Activated naive CD4-positive, alpha-beta T cell treated with anti-CD3 and anti-CD28 coated beads, Interleukin-2, amount 10 ng/mL, durations not matched to agents 7 days and 5 days (primary cell): Measurements from ENCODE around the gene LTO1.

Experiments
- CTCF ChIA-PET: fragments of 350-600 bp; sonication (Branson Sonifier 250); formaldehyde crosslinking; loops from one replicate; lab custom pipeline; 2021; ENCODE audit warnings: antibody characterized with exemption; lab: Charles Lee
- DNase-seq: peaks from one replicate; pipeline ENCODE4 v3.0.0-alpha.2; 2020
- H3K27ac Mint-ChIP-seq: one replicate; pipeline ENCODE4 v1.8.0; 2021; ENCODE audit warnings: mild to moderate bottlenecking, moderate library complexity, mixed read lengths
- H3K27me3 Mint-ChIP-seq: one replicate; pipeline ENCODE4 v1.8.0; 2021; ENCODE audit warnings: mild to moderate bottlenecking, mixed read lengths
- H3K36me3 Mint-ChIP-seq: one replicate; pipeline ENCODE4 v1.8.0; 2021; ENCODE audit warnings: mixed read lengths
- H3K4me1 Mint-ChIP-seq: one replicate; pipeline ENCODE4 v1.8.0; 2021; ENCODE audit warnings: mixed read lengths
- H3K4me3 Mint-ChIP-seq: one replicate; pipeline ENCODE4 v1.8.0; 2021; ENCODE audit warnings: mild to moderate bottlenecking, moderate library complexity, mixed read lengths
- H3K9me3 Mint-ChIP-seq: one replicate; pipeline ENCODE4 v1.8.0; 2021; ENCODE audit warnings: mixed read lengths

The LTO1 gene

DNA sequence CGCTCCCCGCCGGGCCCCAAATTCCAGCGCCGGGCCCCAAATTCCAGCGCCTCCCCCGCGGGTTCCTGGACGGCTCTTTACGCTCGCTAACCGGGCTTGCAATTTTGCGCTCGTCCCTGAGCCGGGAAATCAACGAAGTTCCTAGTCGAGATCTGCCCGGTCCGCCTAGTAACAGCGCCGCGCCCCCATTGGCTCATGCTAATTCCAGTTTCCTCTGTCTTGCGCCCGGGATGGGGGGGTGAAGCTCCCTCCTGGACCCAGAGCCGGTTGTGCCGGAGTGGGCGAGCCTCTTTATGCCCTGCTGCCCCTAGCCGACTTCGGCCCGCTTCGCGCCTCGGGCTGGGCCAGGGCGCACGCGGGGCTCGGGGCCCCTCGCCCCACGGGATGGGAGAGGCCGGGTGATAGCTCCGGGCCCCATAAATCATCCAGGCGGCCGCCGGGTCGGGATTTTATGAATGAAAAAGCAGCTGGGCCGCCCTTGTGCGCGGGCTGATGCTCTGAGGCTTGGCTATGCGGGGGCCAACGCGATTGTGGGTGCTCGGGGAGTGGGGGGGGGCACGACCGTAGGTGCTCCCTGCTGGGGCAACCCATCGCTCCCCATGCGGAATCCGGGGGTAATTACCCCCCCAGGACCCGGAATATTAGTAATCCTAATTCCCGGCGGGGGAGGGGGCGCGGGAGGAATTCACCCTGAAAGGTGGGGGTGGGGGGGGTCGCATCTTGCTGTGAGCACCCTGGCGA, 36.0 kb downstream of the LTO1 start:
- Mint-ChIP-seq H3K27ac (no peak overlapping the region), H3K36me3 (no peaks in the 10 kb centered on the region), H3K4me3 (no peak overlapping the region), H3K27me3 (peaks cover 93% of the 10 kb centered on the region), H3K4me1 (peaks cover 27% of the 10 kb centered on the region), H3K9me3 (no peaks in the 10 kb centered on the region)
- DNase-seq, result no peak
- CTCF ChIA-PET, result interaction anchor here (1.0 kb wide), 1 partner anchor 347 kb away, joined by 4 read pairs; no protein-coding TSS in a partner anchor

DNA sequence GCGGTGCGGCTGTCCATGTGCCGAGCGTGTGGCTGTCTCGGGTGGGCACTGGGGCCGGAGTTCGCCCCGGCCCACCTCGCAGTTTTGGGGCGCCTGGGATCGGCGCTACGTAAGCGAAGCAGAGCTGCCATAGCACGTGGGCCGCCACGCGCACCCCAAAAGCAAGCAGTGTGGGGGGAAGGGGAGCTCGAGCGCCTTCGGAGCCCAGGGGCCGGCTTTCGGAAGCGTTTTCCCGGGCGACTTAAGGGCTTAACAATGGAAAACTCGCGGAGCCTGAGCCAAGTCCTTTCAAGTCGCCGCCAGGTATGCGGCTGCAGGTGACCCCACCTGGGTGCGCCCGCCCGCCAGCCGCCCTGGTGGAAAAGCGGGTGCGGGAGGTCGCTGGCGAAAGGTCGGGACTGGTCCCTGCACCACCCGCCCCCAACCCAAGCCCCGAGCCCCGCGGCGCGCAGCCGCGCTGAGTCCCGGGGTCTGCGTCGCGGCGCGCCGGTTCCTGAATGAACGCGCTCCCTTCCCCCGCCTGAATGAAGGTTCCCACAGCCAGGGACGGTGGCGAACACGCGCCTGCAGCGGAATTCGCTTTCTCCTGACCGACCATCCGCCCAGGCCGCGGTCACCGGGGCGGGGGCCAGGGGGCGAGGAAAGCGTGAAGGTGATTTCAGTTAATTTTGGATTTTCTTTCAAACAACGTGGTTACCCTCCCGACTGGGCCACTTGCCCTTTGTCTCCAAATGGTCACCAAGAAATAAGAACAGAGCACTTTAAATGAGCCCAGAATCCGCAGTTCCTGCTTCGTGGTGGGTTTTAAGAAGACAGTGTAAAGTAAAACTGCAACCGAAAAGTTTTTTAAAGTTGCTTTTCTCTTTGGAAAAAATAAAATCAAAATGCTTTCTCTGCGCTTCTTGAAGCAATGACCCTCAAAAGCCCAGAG, 36.9 kb downstream of the LTO1 start:
- no peak for DNase-seq
- Mint-ChIP-seq H3K4me3 (no peak overlapping the region), H3K27ac (peak overlapping the region; percentile 64), H3K27me3 (peaks cover 93% of the 10 kb centered on the region), H3K4me1 (peaks cover 27% of the 10 kb centered on the region), H3K36me3 (no peaks in the 10 kb centered on the region), H3K9me3 (no peaks in the 10 kb centered on the region)
- CTCF ChIA-PET, result no interaction called here

DNA sequence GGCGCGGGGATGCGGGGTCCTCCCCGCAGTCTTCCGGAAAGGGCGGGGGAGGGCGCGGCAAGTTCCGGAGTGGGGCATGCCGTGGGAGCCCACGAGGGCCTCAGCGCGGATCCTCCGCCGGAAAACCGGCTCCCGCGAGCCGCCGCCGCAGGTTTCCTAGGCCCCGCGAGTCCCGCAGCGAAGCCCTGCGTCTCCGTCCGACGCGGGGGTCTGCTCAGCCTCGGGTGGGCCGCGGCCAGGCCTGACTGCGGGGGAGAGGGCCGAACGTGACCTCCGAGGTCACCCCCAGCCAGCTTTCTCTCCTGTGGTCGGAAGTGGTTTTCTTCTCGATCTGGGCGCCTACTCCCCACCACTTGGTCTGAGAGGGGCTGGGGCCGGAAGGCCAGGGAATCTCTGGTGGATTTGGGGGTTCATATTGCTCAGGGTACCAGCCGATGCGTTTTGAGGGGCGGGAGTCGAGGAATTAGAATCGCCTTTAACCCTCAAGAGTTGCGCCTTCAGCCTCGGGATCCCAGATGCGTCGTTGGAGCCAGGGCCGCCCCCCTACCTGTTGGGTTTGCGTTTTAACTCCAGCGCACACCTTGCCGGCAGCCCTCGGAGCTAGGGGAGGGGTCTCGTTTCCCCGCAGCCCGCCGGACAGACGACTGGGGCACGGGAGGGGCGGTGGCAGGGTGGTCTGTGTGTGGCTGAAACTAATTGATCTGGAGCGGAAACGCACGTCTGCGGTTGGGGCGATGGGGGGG, 37.8 kb downstream of the LTO1 start:
- H3K27ac Mint-ChIP-seq, result peak overlapping the region; percentile 67
- CTCF ChIA-PET, result no interaction called here
- H3K4me1 Mint-ChIP-seq, result peaks cover 27% of the 10 kb centered on the region
- DNase-seq, result no peak
- H3K36me3 Mint-ChIP-seq, result no peaks in the 10 kb centered on the region
- no peak overlapping the region for H3K4me3 Mint-ChIP-seq
- no peaks in the 10 kb centered on the region for H3K9me3 Mint-ChIP-seq
- peaks cover 93% of the 10 kb centered on the region for H3K27me3 Mint-ChIP-seq

DNA sequence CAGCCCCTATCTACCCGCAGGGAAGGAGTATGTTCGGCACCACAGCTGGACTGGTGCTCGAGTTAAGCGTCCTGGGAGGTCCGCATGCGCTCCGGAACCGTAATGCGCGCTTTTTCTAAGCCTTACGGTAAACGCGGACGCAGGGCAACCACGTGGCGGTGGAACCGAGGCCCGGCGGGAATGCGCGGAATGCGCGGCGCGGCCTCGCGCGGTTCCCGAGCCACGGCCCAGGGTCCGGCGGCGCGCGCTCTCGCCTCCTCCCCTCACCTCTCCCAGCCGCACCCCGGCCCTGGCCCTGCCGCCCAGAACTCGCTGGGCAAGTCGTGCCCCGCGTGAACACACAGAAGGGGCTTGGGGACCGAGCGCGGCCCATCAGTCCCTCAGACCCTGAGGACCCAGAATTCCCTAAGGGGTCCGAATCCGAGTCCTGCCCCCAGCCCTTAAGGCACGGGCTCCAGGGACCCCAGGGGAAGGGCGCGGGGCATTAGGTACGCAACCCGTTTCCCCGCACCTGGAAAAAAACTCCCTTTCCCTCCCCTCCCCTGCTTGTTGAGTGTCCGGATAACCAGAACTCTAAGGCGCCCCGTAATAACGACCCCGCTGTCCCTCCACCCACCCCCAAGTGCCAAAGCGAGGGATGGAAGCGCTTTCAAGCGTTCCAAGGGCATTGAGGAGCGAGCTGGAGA, 38.5 kb downstream of the LTO1 start:
- CTCF ChIA-PET, result no interaction called here
- Mint-ChIP-seq H3K36me3 (no peaks in the 10 kb centered on the region), H3K27ac (no peak overlapping the region), H3K27me3 (peaks cover 89% of the 10 kb centered on the region), H3K4me1 (peaks cover 27% of the 10 kb centered on the region), H3K9me3 (no peaks in the 10 kb centered on the region), H3K4me3 (no peak overlapping the region)
- DNase-seq, result no peak

DNA sequence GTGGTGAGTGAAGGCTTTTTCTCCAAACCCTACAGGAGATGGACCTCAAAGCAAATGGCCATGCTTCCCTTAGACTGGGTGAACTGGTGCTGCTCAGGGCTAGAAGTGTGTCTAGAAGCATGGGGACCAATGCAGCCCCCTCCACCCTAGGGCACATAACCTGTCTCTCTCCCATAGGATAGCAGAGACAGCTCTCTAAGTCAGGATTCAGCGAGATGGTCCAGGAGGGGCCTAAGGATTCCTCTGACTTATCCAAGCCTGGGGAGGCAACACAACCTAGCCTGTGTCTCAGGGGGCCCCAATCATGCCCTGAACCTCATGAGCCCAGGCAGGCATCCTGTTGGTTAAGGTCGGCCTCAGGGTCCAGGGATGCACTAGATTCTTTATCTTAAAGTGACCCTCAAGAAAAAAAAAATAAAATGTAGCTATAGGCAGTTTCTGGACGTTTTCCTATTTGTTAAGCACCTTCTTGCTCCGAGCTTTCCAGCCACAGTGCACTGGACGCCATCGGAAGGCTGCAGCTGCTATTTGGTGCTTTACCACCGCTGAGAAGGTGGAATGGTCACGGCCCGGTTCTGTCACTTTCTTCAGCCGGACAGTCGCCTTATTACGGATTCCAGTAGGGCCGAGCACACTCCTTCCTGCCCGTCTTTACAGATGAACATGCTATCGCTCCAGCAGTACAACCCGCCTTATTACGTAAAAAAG, 39.2 kb downstream of the LTO1 start:
- Mint-ChIP-seq H3K4me1 (peaks cover 22% of the 10 kb centered on the region), H3K27ac (no peak overlapping the region), H3K36me3 (no peaks in the 10 kb centered on the region), H3K9me3 (no peaks in the 10 kb centered on the region), H3K27me3 (peaks cover 83% of the 10 kb centered on the region), H3K4me3 (no peak overlapping the region)
- CTCF ChIA-PET, result interaction anchor here (1.4 kb wide), 1 partner anchor 344 kb away, joined by 4 read pairs; no protein-coding TSS in a partner anchor
- no peak for DNase-seq

DNA sequence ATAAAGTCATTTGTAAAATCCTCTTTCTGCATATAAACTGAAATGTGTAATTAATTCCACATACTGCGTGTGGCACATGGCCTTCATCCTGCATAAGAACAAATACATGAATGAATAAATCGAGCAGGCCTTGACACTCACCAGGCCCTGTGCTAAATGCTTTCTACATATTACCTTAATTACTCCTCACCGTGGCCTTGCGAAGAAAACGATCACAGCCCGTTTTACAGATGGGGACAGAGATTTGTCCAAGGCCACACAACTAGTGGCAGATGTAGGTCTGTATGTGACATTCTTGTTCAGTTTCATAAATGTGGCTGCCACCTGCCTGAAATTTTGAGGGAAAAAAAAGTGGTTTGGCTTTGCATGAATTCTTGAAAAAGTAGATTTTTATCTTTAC, 40.0 kb downstream of the LTO1 start:
- no peak for DNase-seq
- Mint-ChIP-seq H3K27me3 (peaks cover 78% of the 10 kb centered on the region), H3K4me1 (peaks cover 17% of the 10 kb centered on the region), H3K4me3 (no peak overlapping the region), H3K27ac (no peak overlapping the region), H3K36me3 (no peaks in the 10 kb centered on the region), H3K9me3 (no peaks in the 10 kb centered on the region)
- CTCF ChIA-PET, result interaction anchor here (1.4 kb wide), 1 partner anchor 343 kb away, joined by 4 read pairs; no protein-coding TSS in a partner anchor

DNA sequence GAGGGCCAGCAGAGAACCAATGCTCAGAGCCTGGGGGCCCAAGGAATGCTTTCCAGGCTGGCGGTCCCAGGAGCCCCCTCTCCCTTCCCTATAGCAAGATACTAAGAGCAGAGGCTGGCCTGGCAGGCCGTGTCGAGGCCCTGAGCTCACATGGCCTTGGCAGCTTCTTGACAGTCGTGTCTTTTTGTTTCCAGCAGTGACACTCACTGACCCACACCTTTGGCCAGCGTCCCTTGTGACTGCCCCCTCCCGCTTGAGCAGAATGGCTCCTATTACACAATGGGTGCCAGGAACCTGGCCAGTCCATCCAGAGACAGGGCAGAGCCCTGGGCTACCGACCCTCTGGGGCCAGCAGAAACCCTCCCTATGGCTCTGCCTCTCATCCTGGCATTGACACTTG, 40.6 kb downstream of the LTO1 start:
- Mint-ChIP-seq H3K27me3 (peaks cover 74% of the 10 kb centered on the region), H3K4me3 (no peak overlapping the region), H3K9me3 (peaks cover 5% of the 10 kb centered on the region), H3K36me3 (no peaks in the 10 kb centered on the region), H3K4me1 (peaks cover 17% of the 10 kb centered on the region), H3K27ac (no peak overlapping the region)
- CTCF ChIA-PET, result interaction anchor here (1.4 kb wide), 1 partner anchor 342 kb away, joined by 4 read pairs; no protein-coding TSS in a partner anchor
- no peak for DNase-seq

DNA sequence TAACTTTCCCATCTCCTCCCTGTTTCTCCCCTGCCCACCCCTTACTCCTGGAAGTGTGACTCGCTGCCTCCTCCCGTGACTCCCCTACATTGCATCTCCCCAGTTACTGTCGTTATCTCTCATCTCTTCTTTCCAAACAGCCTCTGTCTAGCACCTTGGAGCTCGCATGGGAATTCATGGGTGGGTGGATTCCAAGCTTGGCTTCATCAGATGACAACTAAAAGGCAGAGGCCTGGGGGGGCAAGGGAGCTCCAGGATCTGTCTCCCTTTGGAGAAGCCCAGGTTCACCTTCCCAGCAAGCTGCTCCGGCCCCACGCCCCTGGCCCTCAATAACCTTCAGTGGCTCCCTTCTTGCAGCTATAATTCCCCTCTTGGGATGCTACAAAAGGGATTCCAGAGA, 41.1 kb downstream of the LTO1 start:
- Mint-ChIP-seq H3K36me3 (no peaks in the 10 kb centered on the region), H3K4me3 (no peak overlapping the region), H3K4me1 (peaks cover 17% of the 10 kb centered on the region), H3K27ac (no peak overlapping the region), H3K27me3 (peaks cover 72% of the 10 kb centered on the region), H3K9me3 (peaks cover 8% of the 10 kb centered on the region)
- no peak for DNase-seq
- CTCF ChIA-PET, result interaction anchor here (1.4 kb wide), 1 partner anchor 342 kb away, joined by 4 read pairs; no protein-coding TSS in a partner anchor

DNA sequence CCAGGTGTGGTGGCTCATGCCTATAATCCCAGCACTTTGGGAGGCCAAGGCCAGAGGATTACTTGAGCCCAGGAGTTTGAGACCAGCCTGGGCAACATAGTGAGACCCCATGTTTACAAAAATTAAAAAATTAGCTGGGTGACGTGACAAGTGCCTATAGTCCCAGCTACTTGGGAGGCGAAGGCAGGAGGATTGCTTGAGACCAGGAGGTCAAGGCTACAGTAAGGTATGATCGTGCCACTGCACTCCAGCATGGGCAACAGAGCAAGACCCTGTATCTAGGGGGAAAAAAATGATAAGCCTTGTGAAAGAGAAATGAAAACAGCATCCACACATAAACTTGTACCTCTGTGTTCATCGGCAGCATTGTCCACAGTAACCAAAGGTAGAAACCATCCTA, 42.3 kb downstream of the LTO1 start:
- Mint-ChIP-seq H3K4me3 (no peak overlapping the region), H3K36me3 (no peaks in the 10 kb centered on the region), H3K27ac (no peak overlapping the region), H3K27me3 (peaks cover 61% of the 10 kb centered on the region), H3K4me1 (peaks cover 11% of the 10 kb centered on the region), H3K9me3 (peaks cover 8% of the 10 kb centered on the region)
- DNase-seq, result no peak
- CTCF ChIA-PET, result no interaction called here

DNA sequence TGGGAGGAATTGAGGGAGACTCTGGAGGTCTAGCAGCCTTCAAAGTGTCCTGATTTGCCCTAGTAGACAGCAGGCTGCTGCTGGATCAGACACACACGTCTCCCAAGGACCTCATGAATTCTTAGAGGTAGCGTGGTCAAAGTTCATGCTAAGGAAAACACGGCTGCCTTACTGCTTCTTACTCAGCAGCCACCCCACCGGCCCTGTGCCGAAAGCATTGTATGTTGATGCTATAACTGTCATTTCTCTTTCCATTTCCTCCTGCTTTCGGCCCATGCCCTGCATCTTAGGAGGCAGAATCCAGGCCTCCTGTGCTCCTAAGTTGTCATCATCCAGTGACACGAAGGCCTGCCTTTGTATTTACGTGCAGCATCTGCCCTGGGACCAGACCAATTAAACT, 44.7 kb downstream of the LTO1 start:
- CTCF ChIA-PET, result no interaction called here
- no peaks in the 10 kb centered on the region for H3K36me3 Mint-ChIP-seq

DNA sequence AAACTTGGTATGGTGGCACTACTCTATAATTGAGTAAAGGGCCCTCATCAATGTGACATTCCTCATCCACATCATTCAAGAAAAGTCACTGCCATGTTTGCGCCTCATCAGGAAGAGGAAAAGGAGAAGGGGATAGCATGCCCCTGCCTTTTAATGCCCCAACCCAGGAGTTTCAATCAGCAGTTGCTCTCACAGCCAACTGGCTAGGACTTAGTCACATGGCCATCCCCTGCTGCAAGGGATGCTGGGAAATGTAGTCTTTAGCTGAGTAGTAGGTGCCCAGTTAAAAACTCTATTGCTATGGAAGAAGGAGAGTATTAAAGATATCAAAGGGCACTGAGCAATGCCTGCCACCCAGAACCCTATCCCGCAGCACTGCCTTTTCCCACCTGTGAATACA, 45.1 kb downstream of the LTO1 start:
- H3K27me3 Mint-ChIP-seq, result peaks cover 51% of the 10 kb centered on the region
- no peak for DNase-seq
- CTCF ChIA-PET, result interaction anchor here (1.3 kb wide), 1 partner anchor 337 kb away, joined by 4 read pairs; no protein-coding TSS in a partner anchor

More for the DNA sequence above, 44.7 kb downstream of the LTO1 start:
- no peak for DNase-seq
- peaks cover 55% of the 10 kb centered on the region for H3K27me3 Mint-ChIP-seq
- no peak overlapping the region for H3K4me3 Mint-ChIP-seq
- H3K9me3 Mint-ChIP-seq, result peaks cover 8% of the 10 kb centered on the region
- no peaks in the 10 kb centered on the region for H3K4me1 Mint-ChIP-seq
- H3K27ac Mint-ChIP-seq, result no peak overlapping the region

DNA sequence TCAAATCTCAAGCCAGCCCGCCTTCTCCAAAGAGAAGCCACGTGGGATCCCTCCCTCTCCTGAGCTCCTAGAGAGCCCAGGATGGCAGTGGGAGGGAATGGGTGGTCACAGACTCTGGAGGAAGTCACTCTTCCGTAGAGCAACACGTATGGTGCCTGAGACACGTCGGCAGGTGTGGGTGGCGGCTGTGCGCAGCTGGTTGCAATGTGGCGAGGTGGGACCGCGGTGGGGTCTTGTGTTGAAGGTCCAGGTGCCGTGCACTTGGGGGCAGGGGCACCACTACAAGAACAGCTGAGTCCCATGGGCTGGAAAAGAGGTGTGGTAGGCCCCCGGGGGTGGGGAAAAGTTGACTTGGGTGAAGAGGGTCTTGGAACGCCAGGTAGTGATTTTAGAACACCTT, 47.6 kb downstream of the LTO1 start:
- peaks cover 8% of the 10 kb centered on the region for H3K9me3 Mint-ChIP-seq
- CTCF ChIA-PET, result no interaction called here
- H3K27ac Mint-ChIP-seq, result no peak overlapping the region
- no peak overlapping the region for H3K4me3 Mint-ChIP-seq
- H3K4me1 Mint-ChIP-seq, result no peaks in the 10 kb centered on the region
- no peak for DNase-seq
- H3K27me3 Mint-ChIP-seq, result peaks cover 32% of the 10 kb centered on the region
- H3K36me3 Mint-ChIP-seq, result no peaks in the 10 kb centered on the region

More for the DNA sequence above, 45.1 kb downstream of the LTO1 start:
- H3K9me3 Mint-ChIP-seq, result peaks cover 8% of the 10 kb centered on the region
- no peak overlapping the region for H3K27ac Mint-ChIP-seq
- H3K36me3 Mint-ChIP-seq, result no peaks in the 10 kb centered on the region
- H3K4me1 Mint-ChIP-seq, result no peaks in the 10 kb centered on the region
- no peak overlapping the region for H3K4me3 Mint-ChIP-seq

DNA sequence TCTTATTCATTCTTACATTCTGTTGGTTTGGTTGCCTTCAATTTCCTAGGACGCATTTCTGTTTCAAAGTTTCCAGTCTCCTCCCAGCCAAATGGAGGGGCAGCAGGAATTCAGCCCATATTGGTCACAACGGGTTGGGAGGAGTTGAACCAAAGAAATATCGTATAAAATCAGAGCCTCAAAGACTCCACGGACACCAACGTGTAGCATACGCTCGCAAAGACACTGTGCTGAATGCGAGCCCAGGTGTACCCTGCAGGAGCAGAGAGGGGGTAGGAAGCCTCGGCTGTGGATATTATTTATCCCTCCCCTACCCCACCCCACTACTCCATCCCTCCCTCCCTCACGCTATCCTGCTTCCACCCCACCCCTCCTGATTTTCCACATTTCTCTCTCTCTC, 49.7 kb downstream of the LTO1 start:
- H3K9me3 Mint-ChIP-seq, result peaks cover 8% of the 10 kb centered on the region
- no peak overlapping the region for H3K4me3 Mint-ChIP-seq
- H3K4me1 Mint-ChIP-seq, result no peaks in the 10 kb centered on the region
- no peaks in the 10 kb centered on the region for H3K36me3 Mint-ChIP-seq
- CTCF ChIA-PET, result no interaction called here
- no peak for DNase-seq
- H3K27ac Mint-ChIP-seq, result no peak overlapping the region
- H3K27me3 Mint-ChIP-seq, result peaks cover 29% of the 10 kb centered on the region
